Neutrophil (primary cell): ENCODE data around the gene ARCN1.
A peak's percentile ranks its signal among the peaks of the same experiment; 100 is the strongest.
"Not testable (repeated sequence)": the region's sequence is repeated elsewhere in the genome, so short reads cannot be mapped to it uniquely, and the experiment has no call there.

Experiments
- H3K27ac ChIP-seq: fragments of 200-600 bp; sonication (generic); 2 replicates; pipeline ENCODE4 v1.5.1; 2016; ENCODE audit warnings: mild to moderate bottlenecking, moderate library complexity
- H3K27me3 ChIP-seq: fragments of 200-600 bp; sonication (generic); 2 replicates; pipeline ENCODE4 v1.6.0; 2016; ENCODE audit warnings: mild to moderate bottlenecking
- H3K36me3 ChIP-seq: fragments of 200-600 bp; sonication (generic); 2 replicates; pipeline ENCODE4 v1.5.1; 2017
- H3K4me1 ChIP-seq, 2 experiments: fragments of 200-600 bp in 1 of 2; sonication (generic) in 1 of 2; 1 replicate in 1 of 2; 2 replicates in 1 of 2; pipeline versions ENCODE4 v1.5.1 to v1.6.1; 2013 to 2016; ENCODE audit warnings: low read depth in 1 of 2, low read length in 1 of 2, mild to moderate bottlenecking in 1 of 2, moderate library complexity in 1 of 2; ENCODE audit not compliant: control insufficient read depth in 1 of 2, insufficient read depth in 1 of 2
- H3K4me3 ChIP-seq, 2 experiments: fragments of 200-600 bp in 1 of 2; sonication (generic) in 1 of 2; 1 replicate in 1 of 2; 2 replicates in 1 of 2; pipeline ENCODE4 v1.5.1; 2013 to 2016; ENCODE audit warnings: low read depth in 1 of 2, low read length in 1 of 2, mild to moderate bottlenecking in 1 of 2, moderate library complexity in 1 of 2
- H3K9me3 ChIP-seq: fragments of 200-600 bp; sonication (generic); 2 replicates; pipeline ENCODE4 v1.5.1; 2016
- TF ChIP-seq, protein P1 (sequence below): fragments of 200-600 bp; sonication (generic); IDR thresholded peaks from 2 replicates; pipeline ENCODE4 v1.5.1; 2016; ENCODE audit warnings: antibody characterized with exemption

The ARCN1 gene

DNA sequence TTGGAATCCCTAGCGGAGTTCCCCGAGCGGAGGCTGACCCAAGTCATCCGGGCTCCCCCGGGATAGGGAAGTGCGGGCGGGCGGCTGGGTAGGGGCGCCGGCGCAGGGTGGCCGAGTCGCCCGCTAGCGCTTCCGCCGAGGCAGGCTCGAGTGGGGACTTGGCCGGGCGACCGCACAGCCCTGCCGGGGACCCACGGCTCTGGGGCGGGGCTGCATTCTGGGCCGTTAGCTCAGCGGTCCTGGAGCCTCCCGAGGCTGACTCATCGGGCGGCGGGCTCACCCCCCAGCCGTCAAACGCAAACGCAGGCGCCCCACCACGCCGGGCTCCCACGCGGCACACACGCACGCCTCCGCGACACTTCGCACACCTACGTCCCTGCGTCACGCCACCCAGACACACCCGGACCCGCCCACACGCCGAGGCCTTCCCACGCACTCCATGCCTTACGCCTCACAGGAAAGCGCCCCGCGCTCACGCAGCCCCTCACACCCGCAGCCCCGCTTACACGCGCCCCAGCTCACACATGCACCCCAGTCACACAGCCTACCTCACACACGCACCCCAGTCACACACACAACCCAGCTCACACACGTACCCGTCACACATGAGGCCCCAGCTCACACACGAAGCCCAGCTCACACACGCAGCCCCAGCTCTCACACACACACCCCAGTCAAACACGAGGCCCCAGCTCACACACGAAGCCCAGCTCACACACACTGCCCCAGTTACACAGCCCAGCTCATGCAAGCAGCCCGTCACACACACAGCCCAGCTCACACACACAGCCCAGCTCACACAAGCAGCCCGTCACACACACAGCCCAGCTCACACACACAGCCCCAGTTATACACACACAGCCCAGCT, 36.4 kb downstream of the ARCN1 start:
- Histone ChIP-seq H3K4me1 (peaks cover 42 to 49% of the 10 kb centered on the region in 2 experiments), H3K9me3 (no peaks in the 10 kb centered on the region), H3K27ac (no peak overlapping the region), H3K36me3 (no peaks in the 10 kb centered on the region), H3K27me3 (peaks cover 92% of the 10 kb centered on the region), H3K4me3 (peak overlapping the region; percentile 32 to 48)
- TF ChIP-seq, protein P1, sequence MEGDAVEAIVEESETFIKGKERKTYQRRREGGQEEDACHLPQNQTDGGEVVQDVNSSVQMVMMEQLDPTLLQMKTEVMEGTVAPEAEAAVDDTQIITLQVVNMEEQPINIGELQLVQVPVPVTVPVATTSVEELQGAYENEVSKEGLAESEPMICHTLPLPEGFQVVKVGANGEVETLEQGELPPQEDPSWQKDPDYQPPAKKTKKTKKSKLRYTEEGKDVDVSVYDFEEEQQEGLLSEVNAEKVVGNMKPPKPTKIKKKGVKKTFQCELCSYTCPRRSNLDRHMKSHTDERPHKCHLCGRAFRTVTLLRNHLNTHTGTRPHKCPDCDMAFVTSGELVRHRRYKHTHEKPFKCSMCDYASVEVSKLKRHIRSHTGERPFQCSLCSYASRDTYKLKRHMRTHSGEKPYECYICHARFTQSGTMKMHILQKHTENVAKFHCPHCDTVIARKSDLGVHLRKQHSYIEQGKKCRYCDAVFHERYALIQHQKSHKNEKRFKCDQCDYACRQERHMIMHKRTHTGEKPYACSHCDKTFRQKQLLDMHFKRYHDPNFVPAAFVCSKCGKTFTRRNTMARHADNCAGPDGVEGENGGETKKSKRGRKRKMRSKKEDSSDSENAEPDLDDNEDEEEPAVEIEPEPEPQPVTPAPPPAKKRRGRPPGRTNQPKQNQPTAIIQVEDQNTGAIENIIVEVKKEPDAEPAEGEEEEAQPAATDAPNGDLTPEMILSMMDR = no peak

DNA sequence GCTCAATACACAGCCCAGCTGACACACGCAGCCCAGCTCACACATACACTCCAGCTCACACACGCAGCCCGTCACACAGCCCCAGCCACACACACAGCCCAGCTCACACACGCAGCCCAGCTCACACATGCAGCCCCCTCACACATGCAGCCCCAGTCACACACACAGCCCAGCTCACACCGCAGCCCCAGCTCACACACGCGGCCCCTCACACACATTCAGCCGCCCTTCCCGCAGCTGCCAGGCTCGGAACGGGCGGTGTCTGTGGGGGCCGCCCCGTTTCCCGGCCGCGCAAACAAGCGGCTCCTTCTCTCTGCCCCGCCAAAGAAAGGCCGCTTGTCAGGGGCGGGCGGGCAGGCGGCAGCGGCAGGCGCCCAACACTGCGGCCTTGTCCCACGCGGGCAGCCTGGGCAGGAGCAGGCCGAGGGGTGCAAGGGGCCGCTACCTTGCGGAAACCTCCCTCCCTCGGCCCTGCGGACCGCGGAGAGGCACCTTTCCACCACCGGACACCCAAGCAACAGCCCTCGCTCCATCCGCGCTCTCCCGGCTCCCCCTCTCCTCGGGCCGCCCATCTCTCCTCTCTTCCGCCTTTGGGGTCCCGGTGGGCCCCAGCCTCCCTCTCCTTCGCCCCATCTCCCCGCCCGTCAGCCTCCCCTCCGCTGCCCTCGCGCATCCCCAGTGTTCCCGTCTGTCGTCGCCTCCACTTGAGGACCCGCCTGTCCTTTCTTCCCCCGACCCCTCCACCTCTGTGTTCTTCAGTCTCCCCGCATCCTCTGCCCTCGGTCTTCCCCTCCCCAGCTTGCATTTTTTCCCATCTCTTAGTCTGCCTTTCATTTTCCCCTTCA, 37.4 kb downstream of the ARCN1 start:
- TF ChIP-seq, protein P1 = no peak
- H3K4me3 ChIP-seq = peak overlapping the region in 1 of 2 experiments; percentile 51
- no peaks in the 10 kb centered on the region for H3K9me3 ChIP-seq

DNA sequence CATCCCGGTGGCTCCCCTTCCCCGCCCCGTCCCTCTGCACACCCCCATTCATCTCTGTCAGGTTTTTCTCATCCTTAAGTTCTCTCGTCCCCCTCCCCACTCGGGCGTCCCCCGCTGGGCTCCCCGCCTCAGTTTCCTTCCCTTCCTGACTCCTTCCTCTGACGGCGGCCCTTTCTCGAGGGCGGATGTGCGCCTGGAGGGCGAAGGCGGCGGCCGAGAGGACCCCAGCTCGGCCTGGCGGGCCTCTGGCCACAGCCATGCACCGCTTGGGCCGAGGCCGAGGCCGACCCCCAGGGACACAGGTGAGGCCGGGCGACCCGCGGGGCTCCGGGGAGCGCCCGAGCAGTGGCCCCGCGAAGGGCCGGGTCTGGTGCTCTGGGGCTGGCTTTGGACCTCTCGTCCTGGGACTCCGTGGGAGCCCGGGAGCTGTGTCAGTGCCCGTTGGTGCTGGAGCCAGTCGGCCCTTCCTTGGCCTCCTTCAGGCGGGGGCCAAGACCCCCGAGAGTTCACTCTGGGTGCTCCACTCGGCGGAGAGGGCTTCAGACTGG, 38.1 kb downstream of the ARCN1 start:
- Histone ChIP-seq H3K4me3 (peak overlapping the region in 1 of 2 experiments; percentile 51), H3K9me3 (no peaks in the 10 kb centered on the region), H3K4me1 (peaks cover 42 to 49% of the 10 kb centered on the region in 2 experiments), H3K36me3 (no peaks in the 10 kb centered on the region), H3K27me3 (peaks cover 95% of the 10 kb centered on the region), H3K27ac (no peak overlapping the region)
- TF ChIP-seq, protein P1 = no peak

More for the DNA sequence above, 37.4 kb downstream of the ARCN1 start:
- Histone ChIP-seq H3K36me3 (no peaks in the 10 kb centered on the region), H3K27ac (no peak overlapping the region), H3K4me1 (peaks cover 42 to 49% of the 10 kb centered on the region in 2 experiments), H3K27me3 (peaks cover 100% of the 10 kb centered on the region)

DNA sequence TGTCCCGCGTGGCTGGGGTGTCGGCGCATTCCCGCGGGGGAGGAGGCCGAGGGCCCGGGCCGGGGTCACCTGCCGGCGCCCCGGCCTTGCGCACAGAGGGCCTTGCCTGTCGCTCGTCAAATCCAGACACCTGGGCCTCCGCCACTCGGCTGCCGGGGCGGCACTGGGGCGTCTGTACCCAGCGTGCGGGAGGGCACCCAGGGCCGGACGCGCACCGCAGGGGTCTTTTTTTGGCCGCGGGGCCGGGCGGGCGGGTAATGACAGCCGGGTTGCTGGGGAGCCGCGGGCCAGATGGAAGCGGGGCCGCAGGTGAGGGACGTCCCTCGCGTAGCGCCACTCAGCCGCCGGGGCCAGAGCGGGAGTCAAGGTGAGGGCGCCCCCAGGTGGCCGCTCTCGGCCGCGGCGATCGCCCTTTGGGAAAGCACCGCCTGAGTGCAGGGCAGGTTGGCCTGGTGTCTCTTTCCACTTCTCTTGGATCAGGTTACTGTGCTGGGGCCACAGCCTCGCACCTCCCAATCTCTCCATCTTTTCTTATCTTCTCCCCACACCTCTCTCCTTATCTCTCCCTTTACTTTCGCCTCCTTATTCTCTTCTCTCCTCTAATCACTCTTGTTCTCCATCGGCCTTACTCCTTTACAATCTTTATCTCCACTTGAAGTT, 38.7 kb downstream of the ARCN1 start:
- TF ChIP-seq, protein P1 = no peak
- no peaks in the 10 kb centered on the region for H3K36me3 ChIP-seq
- H3K27ac ChIP-seq = no peak overlapping the region
- peak overlapping the region in 1 of 2 experiments; percentile 51 for H3K4me3 ChIP-seq
- H3K4me1 ChIP-seq = peaks cover 42 to 49% of the 10 kb centered on the region in 2 experiments
- H3K9me3 ChIP-seq = no peaks in the 10 kb centered on the region
- peaks cover 89% of the 10 kb centered on the region for H3K27me3 ChIP-seq

DNA sequence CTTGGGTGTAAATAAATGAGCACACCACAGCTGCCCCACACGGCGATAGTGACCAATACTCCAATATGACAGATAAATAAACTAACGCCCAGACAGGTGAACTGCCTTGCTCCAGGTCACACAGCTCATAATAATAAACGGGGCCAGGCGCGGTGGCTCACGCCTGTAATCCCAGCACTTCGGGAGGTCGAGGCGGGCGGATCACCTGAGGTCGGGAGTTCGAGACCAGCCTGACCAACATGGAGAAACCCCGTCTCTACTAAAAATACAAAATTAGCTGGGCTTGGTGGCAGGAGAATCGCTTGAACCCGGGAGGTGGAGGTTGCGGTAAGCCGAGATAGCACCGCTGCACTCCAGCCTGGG, 39.2 kb downstream of the ARCN1 start:
- H3K36me3 ChIP-seq, H3K4me3 ChIP-seq, H3K9me3 ChIP-seq, H3K27ac ChIP-seq: not testable (repeated sequence)
- Histone ChIP-seq H3K27me3 (peaks cover 84% of the 10 kb centered on the region), H3K4me1 (peaks cover 42 to 49% of the 10 kb centered on the region in 2 experiments)
